HUES48 (cell line): ENCODE data around the gene NFKBIZ.

Source experiments
- H3K27ac ChIP-seq: one replicate; pipeline ENCODE4 v1.7.0; 2013; ENCODE audit warnings: low read depth, low read length, inconsistent platforms
- H3K27me3 ChIP-seq: 2 replicates; pipeline ENCODE4 v1.6.1; 2013; ENCODE audit warnings: mild to moderate bottlenecking, low read length; ENCODE audit not compliant: control insufficient read depth, insufficient read depth
- H3K36me3 ChIP-seq: 2 replicates; pipeline ENCODE4 v1.6.1; 2013; ENCODE audit warnings: low read length; ENCODE audit not compliant: control insufficient read depth, insufficient read depth
- H3K4me1 ChIP-seq: 2 replicates; pipeline ENCODE4 v1.6.1; 2013; ENCODE audit warnings: mild to moderate bottlenecking, low read length; ENCODE audit not compliant: control insufficient read depth, insufficient read depth
- H3K4me3 ChIP-seq: 2 replicates; pipeline ENCODE4 v1.5.1; 2013; ENCODE audit warnings: mild to moderate bottlenecking, low read depth, low read length
- H3K9ac ChIP-seq: 2 replicates; pipeline ENCODE4 v1.6.1; 2013; ENCODE audit warnings: mild to moderate bottlenecking, low read depth, low read length, moderate library complexity
- H3K9me3 ChIP-seq: 2 replicates; pipeline ENCODE4 v1.6.1; 2013; ENCODE audit warnings: low read length; ENCODE audit not compliant: control insufficient read depth, insufficient read depth

Gene NFKBIZ, protein sequence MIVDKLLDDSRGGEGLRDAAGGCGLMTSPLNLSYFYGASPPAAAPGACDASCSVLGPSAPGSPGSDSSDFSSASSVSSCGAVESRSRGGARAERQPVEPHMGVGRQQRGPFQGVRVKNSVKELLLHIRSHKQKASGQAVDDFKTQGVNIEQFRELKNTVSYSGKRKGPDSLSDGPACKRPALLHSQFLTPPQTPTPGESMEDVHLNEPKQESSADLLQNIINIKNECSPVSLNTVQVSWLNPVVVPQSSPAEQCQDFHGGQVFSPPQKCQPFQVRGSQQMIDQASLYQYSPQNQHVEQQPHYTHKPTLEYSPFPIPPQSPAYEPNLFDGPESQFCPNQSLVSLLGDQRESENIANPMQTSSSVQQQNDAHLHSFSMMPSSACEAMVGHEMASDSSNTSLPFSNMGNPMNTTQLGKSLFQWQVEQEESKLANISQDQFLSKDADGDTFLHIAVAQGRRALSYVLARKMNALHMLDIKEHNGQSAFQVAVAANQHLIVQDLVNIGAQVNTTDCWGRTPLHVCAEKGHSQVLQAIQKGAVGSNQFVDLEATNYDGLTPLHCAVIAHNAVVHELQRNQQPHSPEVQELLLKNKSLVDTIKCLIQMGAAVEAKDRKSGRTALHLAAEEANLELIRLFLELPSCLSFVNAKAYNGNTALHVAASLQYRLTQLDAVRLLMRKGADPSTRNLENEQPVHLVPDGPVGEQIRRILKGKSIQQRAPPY

DNA sequence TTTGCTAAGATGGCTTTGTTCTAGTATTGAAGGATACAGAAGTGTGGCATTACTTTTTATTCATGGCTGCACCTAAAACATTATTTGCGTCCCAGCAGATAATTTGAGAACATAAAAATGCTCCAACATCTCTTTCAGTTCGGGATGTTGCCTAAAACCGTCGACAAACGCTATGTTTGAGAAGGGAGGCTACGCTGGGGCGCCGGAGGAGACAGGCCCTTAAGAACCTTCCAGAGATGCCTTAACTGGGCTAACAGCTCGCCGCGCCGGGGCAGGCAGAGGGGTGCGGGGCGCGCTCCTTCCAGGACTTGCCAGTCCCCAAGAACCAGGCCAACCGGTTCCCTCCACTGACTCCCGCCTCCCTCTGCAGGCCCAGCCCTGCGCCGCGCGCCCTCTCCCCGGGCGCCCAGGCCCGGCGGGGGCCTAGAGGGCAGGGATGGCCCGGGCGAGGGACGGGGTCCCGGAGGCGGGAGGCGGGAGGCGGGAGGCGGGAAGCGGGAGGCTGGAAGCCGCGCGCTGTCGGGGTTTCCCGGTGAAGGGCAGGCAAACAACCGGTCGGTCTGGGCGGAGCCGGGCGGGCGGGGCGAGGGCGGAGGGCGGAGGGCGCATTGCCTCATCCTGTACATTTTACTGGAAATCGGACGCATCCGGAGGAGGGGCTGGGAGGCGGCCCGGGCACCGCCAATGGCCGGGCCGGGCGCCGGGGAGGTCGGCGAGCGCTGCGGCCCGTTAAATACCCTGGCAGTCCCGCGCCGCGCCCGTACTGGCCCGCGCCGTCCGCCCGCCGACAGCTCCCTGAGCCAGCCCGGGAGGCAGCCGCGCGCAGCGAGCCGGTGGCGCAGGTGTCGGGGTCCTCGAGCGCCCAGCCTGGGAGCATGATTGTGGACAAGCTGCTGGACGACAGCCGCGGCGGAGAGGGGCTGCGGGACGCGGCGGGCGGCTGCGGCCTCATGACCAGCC lies at the start of gene NFKBIZ:
TSS of gene NFKBIZ (plus strand) at position 761 of the 960 bp plus-strand sequence. CDS start at position 876, 115 bp downstream.
- H3K36me3 ChIP-seq = peaks cover 25% of the 10 kb centered on the region
- peak within 1 kb of the TSS; percentile 95 for H3K27ac ChIP-seq
- peak within 1 kb of the TSS; percentile 98 for H3K4me3 ChIP-seq
- peak within 1 kb of the TSS; percentile 87 for H3K9ac ChIP-seq
- no peaks in the 10 kb centered on the region for H3K9me3 ChIP-seq
- H3K4me1 ChIP-seq = peaks cover 26% of the 10 kb centered on the region
- no peaks in the 10 kb centered on the region for H3K27me3 ChIP-seq

DNA sequence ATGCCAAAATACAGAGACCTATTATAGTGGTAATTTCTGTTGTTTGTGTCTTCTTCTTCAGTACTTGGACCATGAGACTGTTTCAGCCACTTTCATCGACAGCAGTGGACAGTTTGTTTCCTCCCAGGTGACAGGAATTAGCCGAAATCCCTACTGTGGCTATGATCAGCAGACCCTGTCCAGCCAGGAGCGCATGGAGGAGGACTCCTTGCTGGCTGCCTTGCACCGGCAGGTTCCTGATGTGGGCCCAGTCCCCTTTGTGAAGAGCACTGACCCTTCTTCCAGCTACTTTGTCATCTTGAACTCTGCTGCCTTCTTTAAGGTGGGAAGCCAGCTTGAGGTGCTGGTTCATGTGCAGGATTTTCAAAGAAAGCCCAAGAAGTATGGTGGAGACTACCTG lies 48.1 kb upstream of the NFKBIZ start:
- peaks cover 10% of the 10 kb centered on the region; the same call in 1 of the 2 replicates for H3K4me1 ChIP-seq

DNA sequence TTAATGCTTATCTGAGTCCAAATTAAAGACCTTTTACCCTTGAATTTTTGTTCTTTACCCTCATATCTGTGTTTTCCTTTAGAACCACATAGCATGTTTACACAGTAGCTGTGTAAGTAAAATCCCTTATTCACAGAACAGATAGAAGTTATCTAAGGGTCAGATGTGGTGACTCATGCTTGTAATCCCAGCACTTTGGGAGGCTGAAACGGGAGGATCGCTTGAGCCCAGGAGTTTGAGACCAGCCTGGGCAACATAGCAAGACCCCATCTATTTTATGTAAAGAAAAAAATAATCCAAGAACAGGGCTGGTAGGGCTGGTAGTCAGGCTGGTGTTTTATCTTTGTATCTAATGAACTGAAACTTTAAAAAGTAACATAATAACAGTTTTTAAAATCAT lies 47.1 kb upstream of the NFKBIZ start:
- H3K27ac ChIP-seq = no peak overlapping the region
- H3K36me3 ChIP-seq = peaks cover 29% of the 10 kb centered on the region
- H3K9me3 ChIP-seq = no peaks in the 10 kb centered on the region
- H3K4me3 ChIP-seq = no peak overlapping the region
- H3K4me1 ChIP-seq = peaks cover 10% of the 10 kb centered on the region; the same call in 1 of the 2 replicates
- no peak overlapping the region for H3K9ac ChIP-seq
- no peaks in the 10 kb centered on the region for H3K27me3 ChIP-seq

More for the DNA sequence above, 48.1 kb upstream of the NFKBIZ start:
- Histone ChIP-seq H3K9me3 (no peaks in the 10 kb centered on the region), H3K9ac (no peak overlapping the region), H3K27me3 (no peaks in the 10 kb centered on the region), H3K36me3 (peaks cover 34% of the 10 kb centered on the region), H3K27ac (peak overlapping the region; percentile 37), H3K4me3 (no peak overlapping the region)

GRCh38 chr3:101803173-101803782 lies 46.0 kb upstream of the NFKBIZ start:
- no peaks in the 10 kb centered on the region for H3K27me3 ChIP-seq
- H3K27ac ChIP-seq = no peak overlapping the region
- peaks cover 29% of the 10 kb centered on the region for H3K36me3 ChIP-seq
- H3K9ac ChIP-seq = no peak overlapping the region
- no peak overlapping the region for H3K4me3 ChIP-seq
- peaks cover 10% of the 10 kb centered on the region; the same call in 1 of the 2 replicates for H3K4me1 ChIP-seq
- no peaks in the 10 kb centered on the region for H3K9me3 ChIP-seq

DNA sequence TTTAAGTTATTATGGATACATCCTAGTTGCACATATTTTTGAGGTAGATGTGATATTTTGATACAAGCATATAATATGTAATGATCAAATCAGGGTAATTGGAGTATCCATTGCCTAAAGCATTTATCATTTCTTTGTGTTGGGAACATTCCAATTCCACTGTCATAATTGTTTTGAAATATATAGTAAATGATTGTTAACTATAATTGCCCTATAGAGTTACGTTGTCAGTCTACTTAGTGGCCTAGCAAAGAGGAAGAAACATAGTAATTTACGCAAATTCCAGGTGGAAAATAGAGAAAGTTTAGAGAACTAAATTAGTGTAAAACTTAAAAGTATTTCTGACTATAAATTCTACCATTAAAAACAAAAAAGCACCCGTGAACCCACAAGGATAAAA lies 45.4 kb upstream of the NFKBIZ start:
- Histone ChIP-seq H3K4me1 (peaks cover 10% of the 10 kb centered on the region; the same call in 1 of the 2 replicates), H3K27ac (no peak overlapping the region), H3K4me3 (no peak overlapping the region), H3K36me3 (peaks cover 29% of the 10 kb centered on the region), H3K9me3 (no peaks in the 10 kb centered on the region), H3K27me3 (no peaks in the 10 kb centered on the region), H3K9ac (no peak overlapping the region)

DNA sequence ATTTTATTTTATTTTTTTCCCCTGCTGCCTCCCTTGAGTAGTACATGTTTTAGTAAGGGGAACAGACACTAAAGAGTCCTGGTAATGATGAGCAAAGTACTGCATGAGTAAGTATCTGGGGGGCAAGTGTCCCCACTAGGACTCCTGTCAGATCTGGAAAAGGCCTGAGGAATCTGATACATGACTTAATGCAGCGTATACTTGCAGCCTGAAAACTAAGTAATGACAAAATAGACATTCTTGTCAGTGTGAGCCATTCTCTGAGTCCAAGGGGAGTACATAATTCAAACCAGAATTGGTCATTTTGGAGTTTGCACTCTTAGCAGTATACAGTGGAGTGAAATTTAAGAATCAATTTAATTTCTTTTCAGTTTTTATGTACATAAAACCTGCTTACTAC lies 42.8 kb upstream of the NFKBIZ start:
- Histone ChIP-seq H3K9me3 (no peaks in the 10 kb centered on the region), H3K4me1 (peaks cover 9% of the 10 kb centered on the region), H3K4me3 (no peak overlapping the region), H3K27ac (no peak overlapping the region), H3K9ac (no peak overlapping the region), H3K27me3 (no peaks in the 10 kb centered on the region), H3K36me3 (peaks cover 22% of the 10 kb centered on the region)

GRCh38 chr3:101807888-101808287 lies 41.4 kb upstream of the NFKBIZ start:
- Histone ChIP-seq H3K27ac (no peak overlapping the region), H3K27me3 (no peaks in the 10 kb centered on the region), H3K4me1 (peaks cover 9% of the 10 kb centered on the region; the same call in 1 of the 2 replicates), H3K36me3 (peaks cover 14% of the 10 kb centered on the region), H3K9ac (no peak overlapping the region), H3K9me3 (no peaks in the 10 kb centered on the region), H3K4me3 (no peak overlapping the region)

- Histone ChIP-seq H3K36me3 (peaks cover 6% of the 10 kb centered on the region; the same call in 1 of the 2 replicates), H3K27me3 (no peaks in the 10 kb centered on the region), H3K4me3 (no peak overlapping the region), H3K9me3 (no peaks in the 10 kb centered on the region), H3K9ac (no peak overlapping the region), H3K4me1 (peaks cover 14% of the 10 kb centered on the region; the same call in 1 of the 2 replicates), H3K27ac (no peak overlapping the region)
Observed at GRCh38 chr3:101809178-101810021, 39.9 kb upstream of the NFKBIZ start.

DNA sequence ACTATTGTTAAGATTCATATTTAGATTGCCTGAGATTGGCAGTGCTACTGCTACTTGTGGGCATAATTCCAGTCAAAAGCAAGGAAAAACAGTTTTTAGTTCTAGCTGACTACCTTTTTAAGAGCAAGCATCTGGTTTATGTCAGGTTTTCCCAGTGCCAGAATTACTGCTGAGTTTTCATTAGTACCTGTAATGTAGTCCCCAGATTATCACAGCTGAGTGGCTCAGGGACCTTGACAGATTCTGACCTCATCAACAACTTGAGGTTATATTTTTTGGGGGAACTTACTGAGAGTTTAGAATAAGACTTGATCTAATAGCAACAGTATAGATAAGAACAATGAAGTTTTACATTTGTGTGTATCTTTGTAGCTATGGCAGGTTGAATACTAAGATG lies 39.3 kb upstream of the NFKBIZ start:
- H3K27ac ChIP-seq = no peak overlapping the region
- H3K4me3 ChIP-seq = no peak overlapping the region
- H3K9me3 ChIP-seq = no peaks in the 10 kb centered on the region
- no peak overlapping the region for H3K9ac ChIP-seq
- H3K27me3 ChIP-seq = no peaks in the 10 kb centered on the region
- H3K4me1 ChIP-seq = peaks cover 14% of the 10 kb centered on the region; the same call in 1 of the 2 replicates
- H3K36me3 ChIP-seq = peaks cover 6% of the 10 kb centered on the region; the same call in 1 of the 2 replicates
